ENCODE results near the gene JAKMIP3. TPM values are rescaled to one million over a fixed set of nuclear protein-coding genes. Genes with fewer than 3 reads are reported as not detected.

Gene JAKMIP3
- total and polyA plus RNA-seq, 10 of the 15 experiments (the other 5 are each of a cell fraction or from before 2014, with no cell fraction given) = 0.01 TPM; not detected in 7

DNA sequence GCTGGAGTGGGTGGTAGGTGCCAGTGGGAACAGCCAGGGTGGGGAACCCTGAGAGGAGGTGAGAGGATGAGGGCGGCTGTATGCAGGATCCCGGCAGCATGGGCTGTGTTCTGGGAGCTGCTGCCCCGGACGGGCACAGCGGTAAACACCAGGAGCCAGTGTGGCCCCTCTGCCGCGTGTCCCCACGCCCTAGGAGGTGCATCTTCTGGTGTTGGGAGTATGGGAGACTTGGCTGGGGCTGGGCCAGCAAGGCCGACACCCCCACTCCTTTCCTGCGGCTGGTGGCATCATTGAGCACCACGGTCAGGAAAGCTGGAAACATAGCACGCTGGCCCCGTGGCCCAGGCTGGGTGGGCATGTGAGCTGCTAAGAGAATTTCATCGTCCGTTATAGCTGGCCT, 24.4 kb upstream of the JAKMIP3 start (continued):
- no peak for TF ChIP-seq NFYB (IDR thresholded peaks at IDR 0.05; ENCODE audit: insufficient read depth, low read depth, low read length)
- TF ChIP-seq RAD21 (IDR thresholded peaks at IDR 0.05; ENCODE audit: insufficient read depth, low read depth, low read length) = no peak
- no peak for TF ChIP-seq STAT3 (IDR thresholded peaks at IDR 0.05; ENCODE audit: low read depth, low read length)
- TF ChIP-seq USF1 (IDR thresholded peaks at IDR 0.05; ENCODE audit: borderline replicate concordance, extremely low read length, insufficient read depth, low read depth, low read length) = no peak
- TF ChIP-seq CTCF (IDR thresholded peaks at IDR 0.05 in 2 of 3, conservative IDR thresholded peaks at IDR 0.05 in 1 of 3; ENCODE audit: control insufficient read depth in 2 of 3, extremely low read depth in 1 of 3, insufficient read depth in 1 of 3, low read depth in 3 of 3, low read length in 3 of 3) = no peak

DNA sequence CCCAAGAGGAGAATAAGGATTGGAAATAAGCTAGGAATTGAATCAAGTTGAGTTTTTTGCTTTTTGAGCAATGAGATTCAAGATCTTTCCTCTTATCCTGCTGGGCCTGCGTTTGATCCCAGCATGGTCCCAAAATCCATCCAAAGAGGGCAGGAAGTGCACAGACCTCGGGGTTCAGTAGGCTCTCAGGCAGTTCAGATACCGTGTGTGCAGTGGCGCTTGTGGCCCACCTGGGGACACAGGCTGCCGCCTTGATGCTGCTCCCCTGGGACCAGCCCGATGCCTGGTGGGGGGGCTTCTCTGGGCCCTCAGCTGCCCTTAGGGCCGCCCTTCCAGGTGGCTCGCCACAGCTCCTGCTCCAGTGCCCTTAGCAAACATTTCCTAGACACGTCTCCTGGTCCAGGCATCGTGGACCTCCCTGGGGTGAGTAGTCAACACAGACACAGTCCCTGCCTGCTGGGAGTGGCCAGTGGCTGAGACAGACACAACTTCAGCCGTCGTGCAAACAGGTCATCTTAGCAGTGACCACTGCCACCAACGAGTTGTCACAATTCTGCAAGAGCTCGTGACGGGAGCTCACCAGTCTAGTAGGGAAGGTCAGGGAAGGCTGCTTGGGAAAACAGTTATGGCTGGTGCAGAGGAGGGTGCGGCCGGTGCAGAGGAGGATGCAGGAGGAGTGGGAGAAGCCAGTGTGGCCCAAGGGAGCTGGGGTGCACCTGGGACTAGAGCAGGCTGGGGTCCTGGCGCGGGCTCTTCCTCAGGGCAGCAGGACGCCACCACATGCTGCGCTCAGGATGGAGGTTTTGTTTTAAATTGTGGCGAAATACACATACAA, 21.7 kb upstream of the JAKMIP3 start:
- FAIRE-seq (no peak), ATAC-seq (no peak), DNase-seq (ENCODE audit: low read depth, low spot score) (no peak)
- H3K9me3 ChIP-seq (replicated peaks; ENCODE audit: control insufficient read depth, insufficient read depth, low read length) = no peaks in the 10 kb centered on the region
- no peak overlapping the region for H2AFZ ChIP-seq (ENCODE audit: control insufficient read depth, low read depth, low read length)
- H3K36me3 ChIP-seq (ENCODE audit: control insufficient read depth in 2 of 2, insufficient read depth in 2 of 2, low read length in 1 of 2) = no peaks in the 10 kb centered on the region
- no peak overlapping the region for H3K27ac ChIP-seq (ENCODE audit: control insufficient read depth, insufficient read depth)
- H3K79me2 ChIP-seq (ENCODE audit: control insufficient read depth, insufficient read depth, low read length) = no peaks in the 10 kb centered on the region
- intact Hi-C loops (cut with micrococcal nuclease; ENCODE audit: unreplicated experiment) = no loop called here
- H4K20me1 ChIP-seq (ENCODE audit: control insufficient read depth, insufficient read depth) = no peaks in the 10 kb centered on the region
- in situ Hi-C loops (cut with MboI) = no loop called here
- no peak overlapping the region for H3K9ac ChIP-seq (ENCODE audit: control insufficient read depth, insufficient read depth, low read length)
- no peaks in the 10 kb centered on the region for H3K4me1 ChIP-seq (ENCODE audit: control insufficient read depth, insufficient read depth, low read length)
- BruUV-seq (replicated peaks) = no TSS peak
- RAD21 ChIA-PET (ENCODE audit: unreplicated experiment) = no interaction called here
- POLR2A ChIA-PET = no interaction called here
- H3K27me3 ChIP-seq (replicated peaks in 1 of 2; ENCODE audit: control insufficient read depth in 2 of 2, insufficient read depth in 2 of 2, low read length in 1 of 2) = no peaks in the 10 kb centered on the region; a peak in 2 of 4 replicates
- 34% methylated on average over 21 of the region's 22 CpGs for WGBS (ENCODE audit: insufficient coverage, insufficient replicate concordance, low lambda C conversion rate, missing lambda C conversion rate)
- CTCF ChIA-PET = no interaction called here
- no peak overlapping the region for H3K4me2 ChIP-seq (ENCODE audit: control insufficient read depth, insufficient read depth)
- SMC1A ChIA-PET (ENCODE audit: uncharacterized antibody, unreplicated experiment) = no interaction called here
- no peak overlapping the region for H3K4me3 ChIP-seq
- TF ChIP-seq USF1 (IDR thresholded peaks at IDR 0.05; ENCODE audit: borderline replicate concordance, extremely low read length, insufficient read depth, low read depth, low read length) (no peak), POLR2A (IDR thresholded peaks at IDR 0.05; ENCODE audit: low read depth, low read length) (no peak), JUNB (IDR thresholded peaks at IDR 0.05) (no peak), MTA2 (IDR thresholded peaks at IDR 0.05; ENCODE audit: low read depth) (no peak), RBBP5 (conservative IDR thresholded peaks at IDR 0.05) (no peak), MYB (IDR thresholded peaks at IDR 0.05; ENCODE audit: borderline replicate concordance, low read depth, low read length) (no peak), E2F8 (IDR thresholded peaks at IDR 0.05; ENCODE audit: low read depth, partially characterized antibody) (no peak)

Measured in GM12878 (cell line).